Tracheal epithelial cell (primary cell): ENCODE data around the gene ARHGEF35. TPM values are rescaled to one million over a fixed set of nuclear protein-coding genes. Genes with fewer than 3 reads are reported as not detected.

Experiments
- total RNA-seq: library from RNA; depleted of rRNA; stranded (reverse); fragments of >200 nt; gene quantifications from 2 replicates; pipeline ENCODE4 v1.2.1, GENCODE V29; 2014

ARHGEF35 gene
- 9.4 and 12.5 TPM in 2 replicates for total RNA-seq

GRCh38 chr7:144195212-144195872 is at the start of gene ARHGEF35:
ARHGEF35 (minus strand) TSS chr7:144195833; CDS start chr7:144188383, 7,450 bp downstream.

GRCh38 chr7:144239365-144239764 is 43.7 kb upstream of the ARHGEF35 start, which contains the start of gene OR2A42:
OR2A42 (minus strand) TSS chr7:144239605; CDS start chr7:144232843, 6,762 bp downstream.

GRCh38 chr7:144183166-144183565 is 12.5 kb downstream of the ARHGEF35 start, which contains the start of gene CTAGE4:
CTAGE4 (plus strand) TSS chr7:144183466; CDS start chr7:144183504, 38 bp downstream.

Other genes with a start within 250 kb of the ARHGEF35 start
- gene OR2F1, start 241.0 kb downstream of the ARHGEF35 start, total RNA-seq = not detected in 2 replicates
- not detected in 2 replicates for gene OR6B1, start 195.5 kb downstream of the ARHGEF35 start, total RNA-seq
- under 0.01 TPM in 1 of 2 replicates, not detected in the other for gene OR2A5, start 146.9 kb downstream of the ARHGEF35 start, total RNA-seq
- not detected in 2 replicates for gene OR2A25, start 126.0 kb downstream of the ARHGEF35 start, total RNA-seq
- under 0.01 TPM in 1 of 2 replicates, not detected in the other for gene OR2A12, start 109.6 kb downstream of the ARHGEF35 start, total RNA-seq
- gene OR2A2, start 86.2 kb downstream of the ARHGEF35 start, total RNA-seq = not detected in 2 replicates
- under 0.01 TPM in 1 of 2 replicates, not detected in the other for gene OR2A14, start 72.7 kb downstream of the ARHGEF35 start, total RNA-seq
- 2.4 TPM in 1 of 2 replicates, not detected in the other for gene CTAGE4, start 12.4 kb downstream of the ARHGEF35 start, total RNA-seq
- gene OR2A42, start 43.8 kb upstream of the ARHGEF35 start, total RNA-seq = not detected in 2 replicates
- 0.85 and 1.7 TPM in 2 replicates for gene OR2A7, start 69.0 kb upstream of the ARHGEF35 start, total RNA-seq
- 1.9 and 2.8 TPM in 2 replicates for gene CTAGE8, start 73.5 kb upstream of the ARHGEF35 start, total RNA-seq
- not detected in 2 replicates for gene OR2A1, start 116.6 kb upstream of the ARHGEF35 start, total RNA-seq
- 11.9 and 14.9 TPM in 2 replicates for gene ARHGEF5, start 159.6 kb upstream of the ARHGEF35 start, total RNA-seq
- not detected in 2 replicates for gene NOBOX, start 207.9 kb upstream of the ARHGEF35 start, total RNA-seq